K562 (cell line): ENCODE data around the gene HDGFL2. TPM values are rescaled to one million over a fixed set of nuclear protein-coding genes. Genes with fewer than 3 reads are reported as not detected.

Experiments
- ATAC-seq: fragments of 200-7000 bp; cut with Tn5 transposase; 3 replicates; pipeline ENCODE4 v1.9.1; 2020; ENCODE audit warnings: moderate library complexity
- BruUV-seq: library from RNA; stranded (reverse); fragments of 400-500 nt; replicated peaks from 2 replicates; lab custom pipeline; 2021; lab: Mats Ljungman, UMichigan
- CTCF ChIA-PET: fragments of 300-600 bp; formaldehyde crosslinking; extraction: SDS; loops from one replicate; lab custom pipeline; 2021; ENCODE audit warnings: low intra/inter-chr PET ratio; lab: Yijun Ruan, JAX
- POLR2A ChIA-PET: fragments of 300-600, 350-650 bp; sonication (Branson Sonifier 250); formaldehyde crosslinking; extraction: SDS; loops from one replicate; lab custom pipeline; 2021; ENCODE audit warnings: antibody characterized with exemption, inconsistent platforms; lab: Yijun Ruan, JAX
- DNase-seq, 4 experiments: peaks; one replicate each; pipeline versions ENCODE4 v3.0.0 to v3.0.0-alpha.2; 2011 to 2018; ENCODE audit warnings: low spot score in 3 of 4, mixed read lengths in 3 of 4; ENCODE audit errors: extremely low read depth in 1 of 4
- FAIRE-seq: peaks from 2 replicates; lab custom pipeline; 2011; peaks lifted over from hg19 to GRCh38; lab: Jason Lieb, UNC
- H2AFZ ChIP-seq: 2 replicates; pipeline ENCODE4 v1.6.0; 2011; ENCODE audit warnings: low read depth, low read length, control low read depth, inconsistent platforms
- H3K27ac ChIP-seq: fragments of 200-600 bp; 3 replicates; pipeline ENCODE4 v1.8.0; 2011; ENCODE audit warnings: low read depth, mild to moderate bottlenecking, control low read depth, inconsistent platforms, low read length, moderate library complexity, mixed read lengths; ENCODE audit errors: extremely low read depth
- H3K27me3 ChIP-seq, 2 experiments: fragments of 300-600 bp in 1 of 2; 2 replicates in 1 of 2; 3 replicates in 1 of 2; pipeline versions ENCODE4 v1.6.0 to v1.8.0; 2011; ENCODE audit warnings: inconsistent platforms in 2 of 2, low read length in 2 of 2, mild to moderate bottlenecking in 1 of 2, mixed read lengths in 1 of 2, moderate library complexity in 1 of 2; ENCODE audit not compliant: control insufficient read depth in 2 of 2, insufficient read depth in 2 of 2
- H3K36me3 ChIP-seq: fragments of 300-600 bp; 3 replicates; pipeline ENCODE4 v1.8.0; 2011; ENCODE audit warnings: mild to moderate bottlenecking, low read length, inconsistent platforms; ENCODE audit not compliant: control insufficient read depth, insufficient read depth
- H3K4me1 ChIP-seq, 2 experiments: fragments of 200-600 bp in 1 of 2; replicated peaks in 1 of 2; 2 replicates in 1 of 2; 3 replicates in 1 of 2; pipeline versions ENCODE4 v1.5.1 to v1.8.0; 2011; ENCODE audit warnings: inconsistent platforms in 2 of 2, low read length in 2 of 2, mild to moderate bottlenecking in 1 of 2, mixed read lengths in 1 of 2, moderate library complexity in 1 of 2; ENCODE audit not compliant: control insufficient read depth in 2 of 2, insufficient read depth in 2 of 2
- H3K4me2 ChIP-seq: 2 replicates; pipeline ENCODE4 v1.6.1; 2011; ENCODE audit warnings: low read length, control low read depth, inconsistent platforms, mixed read lengths; ENCODE audit not compliant: insufficient read depth
- H3K4me3 ChIP-seq: fragments of 200-600 bp; sonication (generic), shearing (Covaris generic); 2 replicates; pipeline ENCODE4 v1.5.1; 2016; ENCODE audit warnings: control low read depth, inconsistent platforms
- H3K79me2 ChIP-seq: fragments of 200-600 bp; 3 replicates; pipeline ENCODE4 v1.8.0; 2011; ENCODE audit warnings: low read length, inconsistent platforms; ENCODE audit not compliant: control insufficient read depth, insufficient read depth
- H3K9ac ChIP-seq, 2 experiments: 2 replicates each; pipeline versions ENCODE4 v1.6.0 to v1.6.1; 2011; ENCODE audit warnings: low read depth in 2 of 2, low read length in 2 of 2, control low read depth in 1 of 2, inconsistent platforms in 1 of 2, mild to moderate bottlenecking in 1 of 2, mixed read lengths in 1 of 2; ENCODE audit not compliant: insufficient read depth in 1 of 2
- H3K9me1 ChIP-seq: one replicate; pipeline ENCODE4 v1.6.0; 2011; ENCODE audit warnings: inconsistent platforms, mild to moderate bottlenecking, low read length, moderate library complexity; ENCODE audit not compliant: control insufficient read depth, insufficient read depth
- H3K9me3 ChIP-seq: replicated peaks from 2 replicates; pipeline ENCODE4 v1.5.1; 2011; ENCODE audit warnings: low read depth, low read length, inconsistent platforms; ENCODE audit not compliant: control insufficient read depth, insufficient read depth
- H4K20me1 ChIP-seq: replicated peaks from 2 replicates; pipeline ENCODE4 v1.6.1; 2011; ENCODE audit warnings: low read length, inconsistent platforms, mixed read lengths; ENCODE audit not compliant: control insufficient read depth, insufficient read depth
- CBX2 ChIP-seq: fragments of 200-600 bp; sonication (generic); IDR thresholded peaks from one replicate; pipeline ENCODE4 v1.6.1; 2012; ENCODE audit warnings: mild to moderate bottlenecking, low read length, inconsistent platforms; ENCODE audit not compliant: insufficient read depth, poor library complexity, severe bottlenecking
- HDAC6 ChIP-seq: IDR thresholded peaks from 2 replicates; pipeline ENCODE4 v1.6.1; 2012; ENCODE audit warnings: low read depth, mild to moderate bottlenecking, control low read depth, inconsistent platforms, low read length, moderate library complexity
- RBFOX2 ChIP-seq: fragments of 200-400 bp; formaldehyde crosslinking; IDR thresholded peaks from 2 replicates; pipeline ENCODE4 v1.6.1; 2017; ENCODE audit warnings: low read depth, mild to moderate bottlenecking, low read length, moderate library complexity
- RBM14 ChIP-seq: fragments of 200-400 bp; formaldehyde crosslinking; IDR thresholded peaks from 2 replicates; pipeline ENCODE4 v1.6.1; 2018; ENCODE audit warnings: low read depth, mild to moderate bottlenecking, low read length, moderate library complexity, borderline replicate concordance; ENCODE audit not compliant: insufficient read depth
- RHOXF2B ChIP-seq: fragments of 250-450 bp; sonication (Bioruptor Pico); conservative IDR thresholded peaks from 2 replicates; pipeline ENCODE4 v1.5.1; 2021
- WGBS: fragments of 100-300 bp; shearing (Covaris generic); methylation state at CpG from one replicate; pipeline ENCODE4 v1.1.6; 2016; ENCODE audit warnings: low coverage, mixed read lengths; ENCODE audit not compliant: insufficient coverage; ENCODE audit errors: missing lambda C conversion rate; 5-methylcytosine and 5-hydroxymethylcytosine counted together
- in situ Hi-C: fragments of 300-500 bp; cut with MboI; formaldehyde crosslinking; loops from 4 replicates; pipeline ENCODE4 v1.15.0; 2018; ENCODE audit warnings: inconsistent platforms, mixed read lengths
- intact Hi-C: fragments of 100-400 bp; cut with micrococcal nuclease; formaldehyde crosslinking; loops from 2 replicates; pipeline ENCODE4 v1.14.2; 2022
- polyA plus RNA-seq, 8 experiments: library from polyadenylated mRNA; depleted of rRNA in 4 of 8; stranded (reverse) in 5 of 8; unstranded in 3 of 8; fragments of >200 nt; fragmentation: Nextera tagmentation in 2 of 8; fragmentation: Illumina TruSeq in 1 of 8; extraction: Ambion mirVana in 2 of 8; extraction: Trizol in 1 of 8; gene quantifications; 2 replicates each; pipeline versions ENCODE4 v1.2.1 to v1.2.3, GENCODE V29; 2011 to 2014; ENCODE audit warnings: inconsistent platforms in 1 of 8, missing spikeins in 1 of 8
- total RNA-seq, 7 experiments: library from RNA; depleted of rRNA in 6 of 7; stranded (reverse); fragments of >200 nt in 6 of 7; fragmentation: Illumina TruSeq in 2 of 7; extraction: Trizol in 2 of 7; gene quantifications; 2 replicates each; pipeline versions ENCODE4 v1.2.1 to v1.2.3, GENCODE V29; 2011 to 2021; ENCODE audit warnings: low replicate concordance in 1 of 7
- TF ChIP-seq, protein P1 (sequence below): fragments of 450-650 bp; formaldehyde crosslinking; IDR thresholded peaks from 2 replicates; pipeline ENCODE4 v1.4.0; 2020; ENCODE audit warnings: mild to moderate bottlenecking, moderate library complexity
- TF ChIP-seq, protein P2 (sequence below): fragments of 450-650 bp; IDR thresholded peaks from 2 replicates; pipeline ENCODE4 v1.6.1; 2016; ENCODE audit warnings: low read depth
- TF ChIP-seq, protein P3 (sequence below), 3 experiments: IDR thresholded peaks in 2 of 3; conservative IDR thresholded peaks in 1 of 3; 2 replicates each; pipeline ENCODE4 v1.5.1; 2011 to 2012; ENCODE audit warnings: low read length in 3 of 3, mild to moderate bottlenecking in 3 of 3, control low read depth in 2 of 3, improper control_type of control experiment in 1 of 3, inconsistent platforms in 1 of 3, low read depth in 1 of 3, mixed read lengths in 1 of 3, moderate library complexity in 1 of 3; ENCODE audit not compliant: insufficient read depth in 2 of 3

The HDGFL2 gene
- total and polyA plus RNA-seq, 9 of the 15 experiments (the other 6 are each of a cell fraction or from before 2014, with no cell fraction given): 0.13 to 61.7 (median 16.0) TPM

DNA sequence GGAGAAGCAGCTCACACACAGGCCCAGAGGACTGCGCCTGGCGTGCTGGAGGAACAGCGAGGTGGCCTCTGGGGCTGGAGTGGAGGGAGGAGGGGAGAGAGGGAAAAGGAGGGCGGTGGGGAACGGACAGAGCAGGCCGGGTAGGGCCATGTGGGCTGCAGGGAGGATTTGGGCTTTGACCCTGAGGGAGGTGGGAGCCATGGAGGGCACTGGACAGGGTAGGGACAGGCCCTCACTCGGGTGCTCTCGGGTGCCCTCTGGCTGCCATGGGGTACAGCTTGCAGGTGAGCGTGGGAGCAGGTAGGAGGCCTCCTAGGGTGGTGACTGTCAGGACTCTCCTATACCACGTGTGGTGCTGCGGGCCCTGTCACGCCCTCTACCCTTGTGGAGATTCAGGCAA lies 23.4 kb downstream of the HDGFL2 start:
- no peaks in the 10 kb centered on the region for H3K79me2 ChIP-seq
- H3K9ac ChIP-seq: peak overlapping the region in 1 of 2 experiments; percentile 58; a peak in 2 of 4 replicates
- H3K9me1 ChIP-seq: no peaks in the 10 kb centered on the region
- H3K9me3 ChIP-seq: peaks cover 3% of the 10 kb centered on the region; the same call in 1 of the 2 replicates
- FAIRE-seq: no peak
- no peak overlapping the region for H2AFZ ChIP-seq
- BruUV-seq: no TSS peak
- intact Hi-C loops: no loop called here
- no peaks in the 10 kb centered on the region for H4K20me1 ChIP-seq
- no peak for DNase-seq
- no peak overlapping the region for H3K4me2 ChIP-seq
- ATAC-seq: peak; percentile 64
- no peaks in the 10 kb centered on the region for H3K27me3 ChIP-seq
- H3K27ac ChIP-seq: no peak overlapping the region
- H3K4me3 ChIP-seq: no peak overlapping the region
- ChIA-PET CTCF (no interaction called here), POLR2A (no interaction called here)
- peaks cover 63% of the 10 kb centered on the region for H3K36me3 ChIP-seq
- peaks cover 0 to 9% of the 10 kb centered on the region in 2 experiments; a peak in 1 of 5 replicates for H3K4me1 ChIP-seq
- 77% methylated on average over 7 of the region's 12 CpGs for WGBS
- in situ Hi-C loops: no loop called here
- no peak for TF ChIP-seq CBX2
- TF ChIP-seq RHOXF2B (CRISPR knock-in tag): no peak
- TF ChIP-seq, protein P1, sequence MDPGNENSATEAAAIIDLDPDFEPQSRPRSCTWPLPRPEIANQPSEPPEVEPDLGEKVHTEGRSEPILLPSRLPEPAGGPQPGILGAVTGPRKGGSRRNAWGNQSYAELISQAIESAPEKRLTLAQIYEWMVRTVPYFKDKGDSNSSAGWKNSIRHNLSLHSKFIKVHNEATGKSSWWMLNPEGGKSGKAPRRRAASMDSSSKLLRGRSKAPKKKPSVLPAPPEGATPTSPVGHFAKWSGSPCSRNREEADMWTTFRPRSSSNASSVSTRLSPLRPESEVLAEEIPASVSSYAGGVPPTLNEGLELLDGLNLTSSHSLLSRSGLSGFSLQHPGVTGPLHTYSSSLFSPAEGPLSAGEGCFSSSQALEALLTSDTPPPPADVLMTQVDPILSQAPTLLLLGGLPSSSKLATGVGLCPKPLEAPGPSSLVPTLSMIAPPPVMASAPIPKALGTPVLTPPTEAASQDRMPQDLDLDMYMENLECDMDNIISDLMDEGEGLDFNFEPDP (CRISPR knock-in tag): no peak
- TF ChIP-seq, protein P2, sequence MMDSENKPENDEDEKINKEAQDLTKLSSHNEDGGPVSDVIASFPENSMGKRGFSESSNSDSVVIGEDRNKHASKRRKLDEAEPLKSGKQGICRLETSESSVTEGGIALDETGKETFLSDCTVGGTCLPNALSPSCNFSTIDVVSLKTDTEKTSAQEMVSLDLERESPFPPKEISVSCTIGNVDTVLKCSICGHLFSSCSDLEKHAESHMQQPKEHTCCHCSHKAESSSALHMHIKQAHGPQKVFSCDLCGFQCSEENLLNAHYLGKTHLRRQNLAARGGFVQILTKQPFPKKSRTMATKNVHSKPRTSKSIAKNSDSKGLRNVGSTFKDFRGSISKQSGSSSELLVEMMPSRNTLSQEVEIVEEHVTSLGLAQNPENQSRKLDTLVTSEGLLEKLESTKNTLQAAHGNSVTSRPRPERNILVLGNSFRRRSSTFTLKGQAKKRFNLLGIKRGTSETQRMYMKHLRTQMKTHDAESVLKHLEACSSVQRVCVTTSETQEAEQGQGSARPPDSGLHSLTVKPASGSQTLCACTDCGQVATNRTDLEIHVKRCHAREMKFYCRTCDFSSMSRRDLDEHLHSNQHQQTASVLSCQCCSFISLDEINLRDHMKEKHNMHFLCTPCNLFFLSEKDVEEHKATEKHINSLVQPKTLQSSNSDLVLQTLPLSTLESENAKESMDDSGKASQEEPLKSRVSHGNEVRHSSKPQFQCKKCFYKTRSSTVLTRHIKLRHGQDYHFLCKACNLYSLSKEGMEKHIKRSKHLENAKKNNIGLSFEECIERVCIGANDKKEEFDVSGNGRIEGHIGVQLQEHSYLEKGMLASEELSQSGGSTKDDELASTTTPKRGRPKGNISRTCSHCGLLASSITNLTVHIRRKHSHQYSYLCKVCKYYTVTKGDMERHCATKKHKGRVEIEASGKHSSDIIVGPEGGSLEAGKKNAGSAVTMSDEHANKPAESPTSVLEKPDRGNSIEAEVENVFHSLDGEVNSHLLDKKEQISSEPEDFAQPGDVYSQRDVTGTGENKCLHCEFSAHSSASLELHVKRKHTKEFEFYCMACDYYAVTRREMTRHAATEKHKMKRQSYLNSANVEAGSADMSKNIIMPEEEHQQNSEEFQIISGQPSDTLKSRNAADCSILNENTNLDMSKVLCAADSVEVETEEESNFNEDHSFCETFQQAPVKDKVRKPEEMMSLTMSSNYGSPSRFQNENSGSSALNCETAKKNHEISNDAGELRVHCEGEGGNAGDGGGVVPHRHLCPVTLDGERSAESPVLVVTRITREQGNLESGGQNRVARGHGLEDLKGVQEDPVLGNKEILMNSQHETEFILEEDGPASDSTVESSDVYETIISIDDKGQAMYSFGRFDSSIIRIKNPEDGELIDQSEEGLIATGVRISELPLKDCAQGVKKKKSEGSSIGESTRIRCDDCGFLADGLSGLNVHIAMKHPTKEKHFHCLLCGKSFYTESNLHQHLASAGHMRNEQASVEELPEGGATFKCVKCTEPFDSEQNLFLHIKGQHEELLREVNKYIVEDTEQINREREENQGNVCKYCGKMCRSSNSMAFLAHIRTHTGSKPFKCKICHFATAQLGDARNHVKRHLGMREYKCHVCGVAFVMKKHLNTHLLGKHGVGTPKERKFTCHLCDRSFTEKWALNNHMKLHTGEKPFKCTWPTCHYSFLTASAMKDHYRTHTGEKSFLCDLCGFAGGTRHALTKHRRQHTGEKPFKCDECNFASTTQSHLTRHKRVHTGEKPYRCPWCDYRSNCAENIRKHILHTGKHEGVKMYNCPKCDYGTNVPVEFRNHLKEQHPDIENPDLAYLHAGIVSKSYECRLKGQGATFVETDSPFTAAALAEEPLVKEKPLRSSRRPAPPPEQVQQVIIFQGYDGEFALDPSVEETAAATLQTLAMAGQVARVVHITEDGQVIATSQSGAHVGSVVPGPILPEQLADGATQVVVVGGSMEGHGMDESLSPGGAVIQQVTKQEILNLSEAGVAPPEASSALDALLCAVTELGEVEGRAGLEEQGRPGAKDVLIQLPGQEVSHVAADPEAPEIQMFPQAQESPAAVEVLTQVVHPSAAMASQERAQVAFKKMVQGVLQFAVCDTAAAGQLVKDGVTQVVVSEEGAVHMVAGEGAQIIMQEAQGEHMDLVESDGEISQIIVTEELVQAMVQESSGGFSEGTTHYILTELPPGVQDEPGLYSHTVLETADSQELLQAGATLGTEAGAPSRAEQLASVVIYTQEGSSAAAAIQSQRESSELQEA: no peak
- 0 out of 2 replicates have a peak, but pooled peaks have one; percentile 18 for TF ChIP-seq RBFOX2
- TF ChIP-seq RBM14: no peak
- TF ChIP-seq HDAC6: no peak
- TF ChIP-seq, protein P3, sequence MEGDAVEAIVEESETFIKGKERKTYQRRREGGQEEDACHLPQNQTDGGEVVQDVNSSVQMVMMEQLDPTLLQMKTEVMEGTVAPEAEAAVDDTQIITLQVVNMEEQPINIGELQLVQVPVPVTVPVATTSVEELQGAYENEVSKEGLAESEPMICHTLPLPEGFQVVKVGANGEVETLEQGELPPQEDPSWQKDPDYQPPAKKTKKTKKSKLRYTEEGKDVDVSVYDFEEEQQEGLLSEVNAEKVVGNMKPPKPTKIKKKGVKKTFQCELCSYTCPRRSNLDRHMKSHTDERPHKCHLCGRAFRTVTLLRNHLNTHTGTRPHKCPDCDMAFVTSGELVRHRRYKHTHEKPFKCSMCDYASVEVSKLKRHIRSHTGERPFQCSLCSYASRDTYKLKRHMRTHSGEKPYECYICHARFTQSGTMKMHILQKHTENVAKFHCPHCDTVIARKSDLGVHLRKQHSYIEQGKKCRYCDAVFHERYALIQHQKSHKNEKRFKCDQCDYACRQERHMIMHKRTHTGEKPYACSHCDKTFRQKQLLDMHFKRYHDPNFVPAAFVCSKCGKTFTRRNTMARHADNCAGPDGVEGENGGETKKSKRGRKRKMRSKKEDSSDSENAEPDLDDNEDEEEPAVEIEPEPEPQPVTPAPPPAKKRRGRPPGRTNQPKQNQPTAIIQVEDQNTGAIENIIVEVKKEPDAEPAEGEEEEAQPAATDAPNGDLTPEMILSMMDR (IDR thresholded peaks at IDR 0.05 in 2 of 3, conservative IDR thresholded peaks at IDR 0.05 in 1 of 3; ENCODE audit: insufficient read depth in 2 of 3, low read depth in 1 of 3, low read length in 3 of 3): peak; percentile 16 to 21 (median 20); a peak in 1 of 6 replicates
